Cardiac ventricle fibroblast (primary cell): ENCODE results near the gene CSN1S1. TPM values are rescaled to one million over a fixed set of nuclear protein-coding genes. Genes with fewer than 3 reads are reported as not detected.

Experiments used
- total RNA-seq: library from RNA; depleted of rRNA; stranded (reverse); fragments of >200 nt; gene quantifications from 2 replicates; pipeline ENCODE4 v1.2.3, GENCODE V29; 2015

CSN1S1 gene, protein sequence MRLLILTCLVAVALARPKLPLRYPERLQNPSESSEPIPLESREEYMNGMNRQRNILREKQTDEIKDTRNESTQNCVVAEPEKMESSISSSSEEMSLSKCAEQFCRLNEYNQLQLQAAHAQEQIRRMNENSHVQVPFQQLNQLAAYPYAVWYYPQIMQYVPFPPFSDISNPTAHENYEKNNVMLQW
- total RNA-seq: not detected in 2 replicates

DNA sequence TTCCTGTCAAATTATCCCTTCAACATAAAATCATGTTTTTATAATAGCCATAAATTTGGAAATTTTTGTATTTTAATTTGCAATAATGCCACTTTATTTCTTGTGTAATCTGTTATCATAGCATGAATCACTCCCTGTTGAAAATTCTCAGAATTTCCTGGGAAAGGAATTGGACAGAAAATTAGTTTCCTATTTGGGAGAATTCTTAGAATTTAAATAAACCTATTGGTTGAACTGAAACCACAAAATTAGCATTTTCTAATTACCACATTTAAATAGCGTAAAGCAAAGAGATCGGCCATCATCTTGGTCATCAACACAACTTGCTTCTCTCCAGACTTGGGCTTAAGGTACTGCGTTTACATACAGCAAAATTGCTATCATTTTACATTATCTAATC lies at the start of gene CSN1S1:
Gene CSN1S1, plus strand, starts transcription at position 301 of the 400 bp plus-strand sequence. CDS start 1,488 bp downstream, outside the sequence.

DNA sequence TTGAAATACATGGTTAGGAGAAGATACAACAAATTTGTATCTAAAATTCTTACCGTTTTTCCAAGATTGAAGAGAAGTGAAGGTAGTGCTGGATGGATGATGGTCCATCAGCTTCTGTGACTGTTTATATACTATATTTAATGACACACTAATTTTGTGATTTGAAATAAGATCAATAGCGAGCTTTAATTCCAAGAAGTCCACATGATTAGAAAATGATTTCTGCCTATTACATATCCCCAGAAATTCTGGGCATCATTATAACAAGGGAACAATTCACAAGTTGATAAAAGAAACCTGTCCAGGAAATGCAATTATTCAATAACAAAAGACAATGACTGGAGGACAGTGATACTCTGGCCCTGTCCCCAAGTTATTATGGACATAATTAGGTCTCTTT lies 34.8 kb downstream of the CSN1S1 start, which contains the start of gene CSN2:
Gene CSN2, minus strand, starts transcription at position 101 of the 400 bp plus-strand sequence. CDS start 4,733 bp downstream, outside the sequence.

DNA sequence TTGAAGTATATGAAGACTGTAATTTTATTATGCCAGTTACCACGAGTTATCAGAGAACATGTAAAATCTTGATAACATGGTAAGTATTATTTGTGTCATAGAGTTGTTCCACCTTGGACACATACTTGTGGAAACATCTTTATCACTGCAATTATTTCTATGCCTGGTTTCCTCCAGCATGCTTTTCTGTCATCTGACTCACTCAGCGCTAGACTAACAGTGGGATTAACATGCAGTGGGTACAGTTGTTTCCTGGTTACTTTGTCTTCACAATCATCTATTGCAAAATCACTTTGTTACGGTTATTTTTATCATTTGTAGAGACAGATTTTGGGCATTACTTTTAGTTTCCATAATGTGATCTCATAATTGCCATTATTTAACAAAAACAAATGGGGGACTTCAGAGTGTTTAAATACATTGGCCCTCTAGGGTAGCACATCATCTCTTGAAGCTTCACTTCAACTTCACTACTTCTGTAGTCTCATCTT lies 64.7 kb downstream of the CSN1S1 start, which contains the start of gene STATH:
Gene STATH, plus strand, starts transcription at position 441 of the 491 bp plus-strand sequence. CDS start 2,472 bp downstream, outside the sequence.

Other genes starting within 250 kb of the CSN1S1 start
- gene SULT1B1, start 170.4 kb upstream of the CSN1S1 start, total RNA-seq: 0.05 TPM in 1 of 2 replicates, not detected in the other
- 0.20 and 0.44 TPM in 2 replicates for gene SULT1E1, start 70.9 kb upstream of the CSN1S1 start, total RNA-seq
- gene CSN2, start 34.7 kb downstream of the CSN1S1 start, total RNA-seq: not detected in 2 replicates
- not detected in 2 replicates for gene STATH, start 64.9 kb downstream of the CSN1S1 start, total RNA-seq
- gene HTN3, start 97.4 kb downstream of the CSN1S1 start, total RNA-seq: not detected in 2 replicates
- not detected in 2 replicates for gene HTN1, start 119.4 kb downstream of the CSN1S1 start, total RNA-seq
- not detected in 2 replicates for gene PRR27, start 223.2 kb downstream of the CSN1S1 start, total RNA-seq